B cell (primary cell): ENCODE data around the gene TOR1AIP2. TPM values are rescaled to one million over a fixed set of nuclear protein-coding genes. Genes with fewer than 3 reads are reported as not detected.

Experiments
- ATAC-seq: fragments of 200-7000 bp; cut with Tn5 transposase; one replicate; pipeline ENCODE4 v1.10.0; 2021; ENCODE audit warnings: low read depth, mild to moderate bottlenecking, moderate number of reproducible peaks, moderate library complexity
- CTCF ChIA-PET: fragments of 350-600 bp; sonication (Branson Sonifier 250); formaldehyde crosslinking; loops from one replicate; lab custom pipeline; 2021; ENCODE audit warnings: antibody characterized with exemption, inconsistent platforms; lab: Charles Lee
- POLR2A ChIA-PET: fragments of 350-600 bp; sonication (Branson Sonifier 250); formaldehyde crosslinking; loops from one replicate; lab custom pipeline; 2021; ENCODE audit warnings: antibody characterized with exemption; lab: Charles Lee
- DNase-seq: peaks from one replicate; pipeline ENCODE4 v3.0.0; 2013
- H2AFZ ChIP-seq: 2 replicates; pipeline ENCODE4 v1.6.1; 2012; ENCODE audit warnings: mild to moderate bottlenecking, low read depth, low read length; ENCODE audit not compliant: insufficient read depth, poor library complexity, severe bottlenecking
- H3K27ac ChIP-seq, 2 donors: 1 replicate in 1 of 2; 2 replicates in 1 of 2; pipeline ENCODE4 v1.5.1; 2012 to 2013; ENCODE audit warnings: low read length in 2 of 2, mild to moderate bottlenecking in 2 of 2, moderate library complexity in 1 of 2
- H3K27me3 ChIP-seq, 4 experiments: fragments of 200-600 bp in 1 of 4; sonication (generic) in 1 of 4; replicated peaks in 1 of 4; 1 replicate in 2 of 4; 2 replicates in 2 of 4; pipeline versions ENCODE4 v1.6.1 to v1.7.0; 2013 to 2016; ENCODE audit warnings: low read length in 3 of 4, mild to moderate bottlenecking in 2 of 4, mixed read lengths in 1 of 4, moderate library complexity in 1 of 4; ENCODE audit not compliant: insufficient read depth in 4 of 4, control insufficient read depth in 3 of 4; ENCODE audit errors: control extremely low read depth in 1 of 4
- H3K36me3 ChIP-seq, 2 experiments: replicated peaks in 1 of 2; 1 replicate in 1 of 2; 2 replicates in 1 of 2; pipeline versions ENCODE4 v1.6.1 to v1.7.1; 2013; ENCODE audit warnings: low read length in 1 of 2; ENCODE audit not compliant: insufficient read depth in 2 of 2, control insufficient read depth in 1 of 2; ENCODE audit errors: control extremely low read depth in 1 of 2, extremely low read depth in 1 of 2
- H3K4me1 ChIP-seq, 2 donors: fragments of 200-600 bp in 1 of 2; sonication (generic) in 1 of 2; 1 replicate in 1 of 2; 2 replicates in 1 of 2; pipeline versions ENCODE4 v1.5.1 to v1.6.1; 2013 to 2017; ENCODE audit warnings: low read length in 2 of 2; ENCODE audit not compliant: control insufficient read depth in 2 of 2, insufficient read depth in 2 of 2
- H3K4me2 ChIP-seq: replicated peaks from 2 replicates; pipeline ENCODE3; 2012; ENCODE audit warnings: mild to moderate bottlenecking, low read depth, low read length; ENCODE audit not compliant: poor library complexity, severe bottlenecking
- H3K4me3 ChIP-seq, 5 experiments: fragments of 200-600 bp in 1 of 5; sonication (generic) in 1 of 5; 1 replicate in 3 of 5; 2 replicates in 2 of 5; pipeline versions ENCODE4 v1.5.1 to v1.7.0; 2011 to 2016; ENCODE audit warnings: low read length in 4 of 5, mild to moderate bottlenecking in 4 of 5, low read depth in 2 of 5, control low read depth in 1 of 5, moderate library complexity in 1 of 5; ENCODE audit not compliant: insufficient read depth in 1 of 5; ENCODE audit errors: control extremely low read depth in 1 of 5, extremely low read depth in 1 of 5
- H3K79me2 ChIP-seq: fragments of 200-600 bp; sonication (generic); one replicate; pipeline ENCODE4 v1.6.0; 2016; ENCODE audit warnings: low read length; ENCODE audit not compliant: control insufficient read depth, insufficient read depth
- H3K9ac ChIP-seq: fragments of 200-600 bp; sonication (generic); 2 replicates; pipeline ENCODE4 v1.6.1; 2017; ENCODE audit warnings: mild to moderate bottlenecking, low read length, moderate library complexity
- H3K9me3 ChIP-seq, 3 donors: one replicate each; pipeline versions ENCODE4 v1.6.1 to v1.7.1; 2013; ENCODE audit warnings: low read length in 2 of 3; ENCODE audit not compliant: control insufficient read depth in 2 of 3, insufficient read depth in 1 of 3; ENCODE audit errors: control extremely low read depth in 1 of 3
- H4K20me1 ChIP-seq: 2 replicates; pipeline ENCODE4 v1.6.0; 2012; ENCODE audit warnings: mild to moderate bottlenecking, low read length; ENCODE audit not compliant: insufficient read depth, control insufficient read depth, poor library complexity, severe bottlenecking
- H3K27ac Mint-ChIP-seq: one replicate; pipeline ENCODE4 v1.8.0; 2021; ENCODE audit warnings: mixed read lengths
- H3K27me3 Mint-ChIP-seq: one replicate; pipeline ENCODE4 v1.8.0; 2021; ENCODE audit warnings: mixed read lengths
- H3K4me1 Mint-ChIP-seq: one replicate; pipeline ENCODE4 v1.8.0; 2021; ENCODE audit warnings: mixed read lengths
- H3K4me3 Mint-ChIP-seq: one replicate; pipeline ENCODE4 v1.8.0; 2021; ENCODE audit warnings: mixed read lengths
- H3K9me3 Mint-ChIP-seq: one replicate; pipeline ENCODE4 v1.8.0; 2022; ENCODE audit warnings: mixed read lengths; ENCODE audit not compliant: insufficient read depth
- EZH2 ChIP-seq: IDR thresholded peaks from 2 replicates; pipeline ENCODE4 v1.6.1; 2012; ENCODE audit warnings: borderline replicate concordance, low read depth, mild to moderate bottlenecking, moderate library complexity, low read length; ENCODE audit not compliant: insufficient read depth, poor library complexity, severe bottlenecking
- WGBS: methylation state at CpG from one replicate; pipeline ENCODE4 v1.1.5; 2013; ENCODE audit warnings: missing lambda C conversion rate; ENCODE audit not compliant: insufficient coverage; 5-methylcytosine and 5-hydroxymethylcytosine counted together
- intact Hi-C: fragments of 100-400 bp; cut with micrococcal nuclease; formaldehyde crosslinking; loops from one replicate; pipeline ENCODE4 v1.10.0; 2022
- polyA plus RNA-seq: library from polyadenylated mRNA; depleted of rRNA; stranded (reverse); fragments of >200 nt; gene quantifications from 2 replicates; pipeline ENCODE4 v1.2.3, GENCODE V29; 2012
- total RNA-seq, 2 donors: library from RNA; stranded (reverse); fragments of 120-200 nt in 1 of 2; gene quantifications; 1 replicate in 1 of 2; 2 replicates in 1 of 2; pipeline versions ENCODE4 v1.2.3 to v1.2.4, GENCODE V29; 2013 to 2022
- TF ChIP-seq, protein P1 (sequence below): fragments of 200-600 bp; IDR thresholded peaks from one replicate; pipeline ENCODE4 v1.8.0; 2022; ENCODE audit warnings: antibody characterized with exemption, mild to moderate bottlenecking

TOR1AIP2 gene
- total and polyA plus RNA-seq, 2 donors (not counting 1 experiment from before 2014, with no cell fraction given): 13.6 to 54.4 TPM

GRCh38 chr1:179876300-179876715 lies 1.3 kb downstream of the TOR1AIP2 start:
- TF ChIP-seq EZH2: no peak
- TF ChIP-seq, protein P1, sequence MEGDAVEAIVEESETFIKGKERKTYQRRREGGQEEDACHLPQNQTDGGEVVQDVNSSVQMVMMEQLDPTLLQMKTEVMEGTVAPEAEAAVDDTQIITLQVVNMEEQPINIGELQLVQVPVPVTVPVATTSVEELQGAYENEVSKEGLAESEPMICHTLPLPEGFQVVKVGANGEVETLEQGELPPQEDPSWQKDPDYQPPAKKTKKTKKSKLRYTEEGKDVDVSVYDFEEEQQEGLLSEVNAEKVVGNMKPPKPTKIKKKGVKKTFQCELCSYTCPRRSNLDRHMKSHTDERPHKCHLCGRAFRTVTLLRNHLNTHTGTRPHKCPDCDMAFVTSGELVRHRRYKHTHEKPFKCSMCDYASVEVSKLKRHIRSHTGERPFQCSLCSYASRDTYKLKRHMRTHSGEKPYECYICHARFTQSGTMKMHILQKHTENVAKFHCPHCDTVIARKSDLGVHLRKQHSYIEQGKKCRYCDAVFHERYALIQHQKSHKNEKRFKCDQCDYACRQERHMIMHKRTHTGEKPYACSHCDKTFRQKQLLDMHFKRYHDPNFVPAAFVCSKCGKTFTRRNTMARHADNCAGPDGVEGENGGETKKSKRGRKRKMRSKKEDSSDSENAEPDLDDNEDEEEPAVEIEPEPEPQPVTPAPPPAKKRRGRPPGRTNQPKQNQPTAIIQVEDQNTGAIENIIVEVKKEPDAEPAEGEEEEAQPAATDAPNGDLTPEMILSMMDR: no peak
- Mint-ChIP-seq H3K27me3 (no peaks in the 10 kb centered on the region), H3K4me3 (peak overlapping the region; percentile 91), H3K27ac (peak overlapping the region; percentile 72), H3K9me3 (no peaks in the 10 kb centered on the region), H3K4me1 (peaks cover 53% of the 10 kb centered on the region)
- H3K4me3 ChIP-seq: peak overlapping the region in 1 of 5 experiments; percentile 78
- peaks cover 73% of the 10 kb centered on the region for H3K79me2 ChIP-seq
- H4K20me1 ChIP-seq: peaks cover 5% of the 10 kb centered on the region
- peaks cover 0 to 8% of the 10 kb centered on the region in 2 experiments for H3K36me3 ChIP-seq
- no peaks in the 10 kb centered on the region for H3K27me3 ChIP-seq
- peak overlapping the region; percentile 80 for H3K9ac ChIP-seq
- no CpG with 5 or more reads among the region's 3 CpGs for WGBS
- ATAC-seq (no peak), DNase-seq (no peak)
- ChIA-PET POLR2A (no interaction called here), CTCF (interaction anchor here (1.5 kb wide), 1 partner anchor 9 kb away, joined by 11 read pairs; no protein-coding TSS in a partner anchor)
- peak overlapping the region; percentile 78 for H3K4me2 ChIP-seq
- peak overlapping the region in 1 of 2 donors; percentile 14 for H3K27ac ChIP-seq
- intact Hi-C loops: no loop called here
- H2AFZ ChIP-seq: no peak overlapping the region
- H3K4me1 ChIP-seq: peaks cover 19 to 25% of the 10 kb centered on the region in 2 donors
- H3K9me3 ChIP-seq: no peaks in the 10 kb centered on the region

DNA sequence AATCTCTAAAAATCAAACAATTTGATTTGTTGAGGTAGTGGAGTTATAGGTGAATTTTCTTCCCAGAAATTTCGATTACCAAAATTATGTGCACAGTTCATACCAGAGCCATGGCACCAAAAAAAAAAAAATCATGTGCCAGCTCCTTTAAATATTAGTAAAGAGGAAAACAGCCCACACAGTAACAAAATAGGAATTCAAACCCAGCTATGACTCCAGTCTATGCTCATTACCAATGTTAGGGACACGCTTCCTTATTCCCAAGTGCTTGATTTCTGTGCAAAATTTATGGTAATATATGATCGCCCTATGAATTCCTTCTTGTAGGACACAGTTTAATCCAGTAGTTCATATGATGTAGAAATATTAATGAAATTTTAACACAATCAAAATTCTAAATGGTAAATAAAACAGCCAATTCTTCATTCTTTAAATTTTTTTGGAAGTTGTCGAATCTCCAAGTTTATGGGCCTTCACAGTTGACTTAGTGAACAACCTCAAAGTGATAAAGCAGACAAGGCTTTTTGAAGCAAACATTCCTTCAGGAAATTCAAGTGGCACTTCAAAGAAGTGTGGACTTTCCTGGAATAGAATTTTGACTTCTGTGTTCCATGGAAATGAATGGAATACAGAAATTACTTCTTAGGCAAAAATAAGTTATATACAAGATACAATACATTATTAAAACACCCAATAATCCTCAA lies 1.9 kb downstream of the TOR1AIP2 start:
- ChIA-PET POLR2A (interaction anchor here (0.6 kb wide), 1 partner anchor 65 kb away, joined by 3 read pairs; no protein-coding TSS in a partner anchor), CTCF (interaction anchor here (0.7 to 1.5 kb wide), 3 partner anchors 8 to 70 kb away, joined by 3 to 11 read pairs (median 3); no protein-coding TSS in a partner anchor)
- no peak overlapping the region for H3K9ac ChIP-seq
- intact Hi-C loops: no loop called here
- peaks cover 19 to 22% of the 10 kb centered on the region in 2 donors for H3K4me1 ChIP-seq
- no peak overlapping the region for H2AFZ ChIP-seq
- H4K20me1 ChIP-seq: peaks cover 5% of the 10 kb centered on the region
- H3K4me3 ChIP-seq: no peak overlapping the region
- ATAC-seq: no peak
- Mint-ChIP-seq H3K27me3 (no peaks in the 10 kb centered on the region), H3K9me3 (no peaks in the 10 kb centered on the region), H3K27ac (no peak overlapping the region), H3K4me3 (no peak overlapping the region), H3K4me1 (peaks cover 52% of the 10 kb centered on the region)
- H3K27me3 ChIP-seq: no peaks in the 10 kb centered on the region
- H3K27ac ChIP-seq: no peak overlapping the region
- peak overlapping the region; percentile 78 for H3K4me2 ChIP-seq
- no peak for DNase-seq
- TF ChIP-seq, protein P1: no peak
- no peak for TF ChIP-seq EZH2
- peaks cover 78% of the 10 kb centered on the region for H3K79me2 ChIP-seq
- 100% methylated on average over 1 of the region's 4 CpGs for WGBS
- no peaks in the 10 kb centered on the region for H3K9me3 ChIP-seq
- peaks cover 0 to 8% of the 10 kb centered on the region in 2 experiments for H3K36me3 ChIP-seq
